ENCODE measurements around the gene SMNDC1.
"Not testable (repeated sequence)": the region's sequence is repeated elsewhere in the genome, so short reads cannot be mapped to it uniquely, and the experiment has no call there.

SMNDC1 gene

GRCh38 chr10:110340816-110341215, 36.1 kb upstream of the SMNDC1 start:
- H3K36me3 ChIP-seq (ENCODE audit: insufficient read depth, low read depth, low read length), result no peaks in the 10 kb centered on the region
- H3K27ac ChIP-seq (ENCODE audit: low read length), result no peak overlapping the region
- no peaks in the 10 kb centered on the region for H3K27me3 ChIP-seq (ENCODE audit: insufficient read depth, low read length)
- peaks cover 12% of the 10 kb centered on the region for H3K4me1 ChIP-seq (ENCODE audit: insufficient read depth, low read length)
- H3K9ac ChIP-seq (ENCODE audit: low read depth, low read length), result no peak overlapping the region
- no peaks in the 10 kb centered on the region for H3K9me3 ChIP-seq (ENCODE audit: insufficient read depth, low read depth, low read length)
- H3K4me3 ChIP-seq (ENCODE audit: low read length), result no peak overlapping the region

- H3K4me1 ChIP-seq (ENCODE audit: insufficient read depth, low read length), result peaks cover 17% of the 10 kb centered on the region
- no peak overlapping the region for H3K27ac ChIP-seq (ENCODE audit: low read length)
- no peaks in the 10 kb centered on the region for H3K9me3 ChIP-seq (ENCODE audit: insufficient read depth, low read depth, low read length)
- H3K4me3 ChIP-seq (ENCODE audit: low read length), result no peak overlapping the region
- H3K36me3 ChIP-seq (ENCODE audit: insufficient read depth, low read depth, low read length), result no peaks in the 10 kb centered on the region
- H3K27me3 ChIP-seq (ENCODE audit: insufficient read depth, low read length), result no peaks in the 10 kb centered on the region
- H3K9ac ChIP-seq (ENCODE audit: low read depth, low read length), result no peak overlapping the region
Observed at GRCh38 chr10:110340122-110340521, 35.4 kb upstream of the SMNDC1 start.

DNA sequence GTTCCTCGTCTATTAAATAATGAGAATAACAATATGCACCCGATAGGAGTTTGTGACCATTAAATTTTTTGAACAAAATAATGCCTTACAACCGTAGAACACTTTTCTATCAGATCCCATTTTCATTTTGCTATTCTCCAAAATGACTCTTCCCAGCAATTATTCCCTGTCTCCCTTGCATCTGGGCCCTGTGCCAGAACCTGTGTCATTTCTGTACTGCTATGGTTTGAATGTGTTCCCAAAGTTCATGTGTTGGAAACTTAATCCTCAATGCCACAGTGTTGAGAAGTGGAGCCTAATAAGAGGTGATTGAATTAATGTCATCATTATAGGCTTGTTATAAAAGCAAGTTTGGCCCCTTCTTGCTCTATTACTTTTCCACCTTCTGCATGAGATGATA, 33.2 kb upstream of the SMNDC1 start:
- no peak overlapping the region for H3K9ac ChIP-seq (ENCODE audit: low read depth, low read length)

DNA sequence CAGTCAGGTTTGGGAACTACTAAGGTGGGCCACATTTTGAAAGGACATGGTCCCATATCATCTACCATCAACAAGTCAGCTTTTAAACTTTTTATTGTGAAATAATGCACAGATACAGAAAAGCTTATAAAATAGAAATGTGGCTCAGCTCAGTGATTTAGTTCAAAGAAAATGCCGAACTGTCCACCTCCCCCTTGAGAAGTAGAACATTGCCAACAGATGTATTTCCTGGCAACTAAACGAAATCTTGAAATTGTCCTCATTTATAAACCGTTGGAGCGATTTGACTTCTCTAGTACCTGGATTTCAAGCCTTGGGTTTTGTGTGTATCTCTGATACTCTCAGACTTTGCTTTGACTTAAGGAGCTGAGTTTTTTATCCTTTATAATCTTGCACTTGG, 32.7 kb upstream of the SMNDC1 start:
- peaks cover 17% of the 10 kb centered on the region for H3K4me1 ChIP-seq (ENCODE audit: insufficient read depth, low read length)
- no peak overlapping the region for H3K27ac ChIP-seq (ENCODE audit: low read length)
- H3K9me3 ChIP-seq (ENCODE audit: insufficient read depth, low read depth, low read length), result no peaks in the 10 kb centered on the region
- H3K36me3 ChIP-seq (ENCODE audit: insufficient read depth, low read depth, low read length), result no peaks in the 10 kb centered on the region
- H3K9ac ChIP-seq (ENCODE audit: low read depth, low read length), result no peak overlapping the region
- H3K4me3 ChIP-seq (ENCODE audit: low read length), result no peak overlapping the region
- H3K27me3 ChIP-seq (ENCODE audit: insufficient read depth, low read length), result no peaks in the 10 kb centered on the region

More for the DNA sequence above, 33.2 kb upstream of the SMNDC1 start:
- Histone ChIP-seq H3K27ac (ENCODE audit: low read length) (no peak overlapping the region), H3K4me3 (ENCODE audit: low read length) (no peak overlapping the region), H3K36me3 (ENCODE audit: insufficient read depth, low read depth, low read length) (no peaks in the 10 kb centered on the region), H3K9me3 (ENCODE audit: insufficient read depth, low read depth, low read length) (no peaks in the 10 kb centered on the region), H3K4me1 (ENCODE audit: insufficient read depth, low read length) (peaks cover 17% of the 10 kb centered on the region), H3K27me3 (ENCODE audit: insufficient read depth, low read length) (no peaks in the 10 kb centered on the region)

- Histone ChIP-seq H3K9ac (ENCODE audit: low read depth, low read length) (peak overlapping the region; percentile 42; the same call in 1 of the 2 replicates), H3K27me3 (ENCODE audit: insufficient read depth, low read length) (no peaks in the 10 kb centered on the region), H3K9me3 (ENCODE audit: insufficient read depth, low read depth, low read length) (peaks cover under 1% of the 10 kb centered on the region), H3K36me3 (ENCODE audit: insufficient read depth, low read depth, low read length) (no peaks in the 10 kb centered on the region), H3K4me3 (ENCODE audit: low read length) (peak overlapping the region; percentile 30; the same call in 1 of the 2 replicates), H3K27ac (ENCODE audit: low read length) (no peak overlapping the region), H3K4me1 (ENCODE audit: insufficient read depth, low read length) (peaks cover 17% of the 10 kb centered on the region)
Observed at GRCh38 chr10:110336111-110336721, 31.5 kb upstream of the SMNDC1 start.

- Histone ChIP-seq H3K27me3 (ENCODE audit: insufficient read depth, low read length) (no peaks in the 10 kb centered on the region), H3K9me3 (ENCODE audit: insufficient read depth, low read depth, low read length) (peaks cover 7% of the 10 kb centered on the region), H3K36me3 (ENCODE audit: insufficient read depth, low read depth, low read length) (no peaks in the 10 kb centered on the region), H3K4me3 (ENCODE audit: low read length) (peak overlapping the region; percentile 30; the same call in 1 of the 2 replicates), H3K27ac (ENCODE audit: low read length) (no peak overlapping the region), H3K9ac (ENCODE audit: low read depth, low read length) (no peak overlapping the region), H3K4me1 (ENCODE audit: insufficient read depth, low read length) (peaks cover 17% of the 10 kb centered on the region)
Observed at GRCh38 chr10:110335314-110336064, 30.8 kb upstream of the SMNDC1 start.

GRCh38 chr10:110334061-110334656, 29.4 kb upstream of the SMNDC1 start:
- Histone ChIP-seq H3K4me1 (ENCODE audit: insufficient read depth, low read length) (peaks cover 17% of the 10 kb centered on the region), H3K9me3 (ENCODE audit: insufficient read depth, low read depth, low read length) (peaks cover 20% of the 10 kb centered on the region), H3K4me3 (ENCODE audit: low read length) (no peak overlapping the region), H3K27me3 (ENCODE audit: insufficient read depth, low read length) (no peaks in the 10 kb centered on the region), H3K27ac (ENCODE audit: low read length) (no peak overlapping the region), H3K36me3 (ENCODE audit: insufficient read depth, low read depth, low read length) (no peaks in the 10 kb centered on the region), H3K9ac (ENCODE audit: low read depth, low read length) (no peak overlapping the region)

- not testable (repeated sequence) for H3K27ac ChIP-seq (ENCODE audit: low read length); H3K27me3 ChIP-seq (ENCODE audit: insufficient read depth, low read length); H3K4me1 ChIP-seq (ENCODE audit: insufficient read depth, low read length); H3K4me3 ChIP-seq (ENCODE audit: low read length); H3K9ac ChIP-seq (ENCODE audit: low read depth, low read length); H3K36me3 ChIP-seq (ENCODE audit: insufficient read depth, low read depth, low read length)
- peaks cover 20% of the 10 kb centered on the region for H3K9me3 ChIP-seq (ENCODE audit: insufficient read depth, low read depth, low read length)
Observed at GRCh38 chr10:110331226-110331795, 26.6 kb upstream of the SMNDC1 start.

GRCh38 chr10:110330675-110331074, 26.0 kb upstream of the SMNDC1 start:
- Histone ChIP-seq H3K9ac (ENCODE audit: low read depth, low read length) (no peak overlapping the region), H3K27me3 (ENCODE audit: insufficient read depth, low read length) (no peaks in the 10 kb centered on the region), H3K4me1 (ENCODE audit: insufficient read depth, low read length) (peaks cover 3% of the 10 kb centered on the region), H3K4me3 (ENCODE audit: low read length) (no peak overlapping the region), H3K9me3 (ENCODE audit: insufficient read depth, low read depth, low read length) (peaks cover 20% of the 10 kb centered on the region), H3K27ac (ENCODE audit: low read length) (no peak overlapping the region), H3K36me3 (ENCODE audit: insufficient read depth, low read depth, low read length) (no peaks in the 10 kb centered on the region)

GRCh38 chr10:110327262-110327914, 22.7 kb upstream of the SMNDC1 start:
- no peaks in the 10 kb centered on the region for H3K4me1 ChIP-seq (ENCODE audit: insufficient read depth, low read length)
- H3K4me3 ChIP-seq (ENCODE audit: low read length), result no peak overlapping the region
- peaks cover 20% of the 10 kb centered on the region for H3K9me3 ChIP-seq (ENCODE audit: insufficient read depth, low read depth, low read length)
- H3K36me3 ChIP-seq (ENCODE audit: insufficient read depth, low read depth, low read length), result no peaks in the 10 kb centered on the region
- no peak overlapping the region for H3K9ac ChIP-seq (ENCODE audit: low read depth, low read length)
- H3K27ac ChIP-seq (ENCODE audit: low read length), result no peak overlapping the region
- H3K27me3 ChIP-seq (ENCODE audit: insufficient read depth, low read length), result no peaks in the 10 kb centered on the region

GRCh38 chr10:110326351-110327032, 21.8 kb upstream of the SMNDC1 start:
- H3K9ac ChIP-seq (ENCODE audit: low read depth, low read length), result no peak overlapping the region
- no peaks in the 10 kb centered on the region for H3K27me3 ChIP-seq (ENCODE audit: insufficient read depth, low read length)
- H3K4me1 ChIP-seq (ENCODE audit: insufficient read depth, low read length), result no peaks in the 10 kb centered on the region
- H3K36me3 ChIP-seq (ENCODE audit: insufficient read depth, low read depth, low read length), result no peaks in the 10 kb centered on the region
- H3K27ac ChIP-seq (ENCODE audit: low read length), result no peak overlapping the region
- H3K9me3 ChIP-seq (ENCODE audit: insufficient read depth, low read depth, low read length), result peaks cover 20% of the 10 kb centered on the region
- no peak overlapping the region for H3K4me3 ChIP-seq (ENCODE audit: low read length)
